Gastroesophageal sphincter (tissue), 4 donors: Measurements from ENCODE around the gene CCDC80. TPM values are rescaled to one million over a fixed set of nuclear protein-coding genes. Genes with fewer than 3 reads are reported as not detected.
A peak's percentile ranks its signal among the peaks of the same experiment; 100 is the strongest.
"Not testable (repeated sequence)": the region's sequence is repeated elsewhere in the genome, so short reads cannot be mapped to it uniquely, and the experiment has no call there.

Experiments used
- ATAC-seq: fragments of 150-250 bp; one replicate; pipeline ENCODE4 v1.9.1; 2016; ENCODE audit warnings: mild to moderate bottlenecking, moderate library complexity
- H3K27ac ChIP-seq, 4 donors: fragments of 200-600 bp; sonication (generic) in 3 of 4; 1 replicate in 3 of 4; 2 replicates in 1 of 4; pipeline ENCODE4 v1.5.1; 2016 to 2019
- H3K27me3 ChIP-seq: fragments of 200-600 bp; sonication (generic); one replicate; pipeline ENCODE4 v1.5.1; 2019
- H3K36me3 ChIP-seq, 2 donors: fragments of 200-600 bp; sonication (generic); one replicate each; pipeline ENCODE4 v1.5.1; 2019; ENCODE audit warnings: control low read depth in 1 of 2
- H3K4me1 ChIP-seq, 3 donors: fragments of 200-600 bp; sonication (generic); 1 replicate in 2 of 3; 2 replicates in 1 of 3; pipeline ENCODE4 v1.5.1; 2016 to 2019; ENCODE audit warnings: control low read depth in 2 of 3
- H3K4me3 ChIP-seq, 2 donors: fragments of 200-600 bp; sonication (generic); one replicate each; pipeline ENCODE4 v1.5.1; 2019; ENCODE audit warnings: mild to moderate bottlenecking in 1 of 2, moderate library complexity in 1 of 2
- H3K9me3 ChIP-seq, 3 donors: fragments of 200-600 bp; sonication (generic); one replicate each; pipeline ENCODE4 v1.5.1; 2017 to 2019; ENCODE audit warnings: control low read depth in 2 of 3
- EP300 ChIP-seq: sonication (generic); formaldehyde crosslinking; IDR thresholded peaks from one replicate; pipeline ENCODE4 v1.6.1; 2017; ENCODE audit warnings: antibody characterized with exemption, mild to moderate bottlenecking
- POLR2A ChIP-seq, 2 donors: fragments of 450-650 bp; IDR thresholded peaks; one replicate each; pipeline ENCODE4 v1.6.1; 2017; ENCODE audit warnings: antibody characterized with exemption in 2 of 2, mild to moderate bottlenecking in 2 of 2, moderate library complexity in 1 of 2
- POLR2AphosphoS5 ChIP-seq: sonication (generic); formaldehyde crosslinking; IDR thresholded peaks from one replicate; pipeline ENCODE4 v1.6.1; 2017; ENCODE audit warnings: antibody characterized with exemption
- WGBS, 2 donors: methylation state at CpG; one replicate each; pipeline ENCODE4 v1.1.5; 2018; ENCODE audit warnings: low coverage in 1 of 2; 5-methylcytosine and 5-hydroxymethylcytosine counted together
- total RNA-seq, 4 donors: library from RNA; depleted of rRNA; stranded (reverse); fragments of >200 nt; gene quantifications; one replicate each; pipeline ENCODE4 v1.1.0, GENCODE V29; 2016
- TF ChIP-seq, protein P1 (sequence below), 4 experiments: fragments of 200-600 bp in 2 of 4; fragments of 450-650 bp in 2 of 4; sonication (generic) in 1 of 4; IDR thresholded peaks; one replicate each; pipeline ENCODE4 v1.5.1; 2017 to 2019; ENCODE audit warnings: antibody characterized with exemption in 4 of 4, mild to moderate bottlenecking in 2 of 4, moderate library complexity in 2 of 4

The CCDC80 gene
- total RNA-seq, 4 donors from 2014 or later: 30.8 to 208 (median 138) TPM

- no peak for ATAC-seq
- TF ChIP-seq EP300: no peak
- H3K9me3 ChIP-seq: no peaks in the 10 kb centered on the region
- peaks cover 4 to 30% (median 19%) of the 10 kb centered on the region in 3 donors for H3K4me1 ChIP-seq
- H3K27ac ChIP-seq: no peak overlapping the region
- no peaks in the 10 kb centered on the region for H3K27me3 ChIP-seq
- no peak overlapping the region for H3K4me3 ChIP-seq
- peaks cover 0 to 43% of the 10 kb centered on the region in 2 donors for H3K36me3 ChIP-seq
Measured at GRCh38 chr3:112564940-112565305, 76.0 kb downstream of the CCDC80 start.

GRCh38 chr3:112564247-112564939 lies 76.5 kb downstream of the CCDC80 start:
- not testable (repeated sequence) for ATAC-seq, H3K27ac ChIP-seq, H3K27me3 ChIP-seq, H3K4me3 ChIP-seq, H3K9me3 ChIP-seq
- Histone ChIP-seq H3K36me3 (peaks cover 0 to 37% of the 10 kb centered on the region in 2 donors), H3K4me1 (peaks cover 9 to 35% (median 24%) of the 10 kb centered on the region in 3 donors)
- 65 to 82% methylated on average over 6 to 9 of the region's 15 CpGs for WGBS, 2 donors

DNA sequence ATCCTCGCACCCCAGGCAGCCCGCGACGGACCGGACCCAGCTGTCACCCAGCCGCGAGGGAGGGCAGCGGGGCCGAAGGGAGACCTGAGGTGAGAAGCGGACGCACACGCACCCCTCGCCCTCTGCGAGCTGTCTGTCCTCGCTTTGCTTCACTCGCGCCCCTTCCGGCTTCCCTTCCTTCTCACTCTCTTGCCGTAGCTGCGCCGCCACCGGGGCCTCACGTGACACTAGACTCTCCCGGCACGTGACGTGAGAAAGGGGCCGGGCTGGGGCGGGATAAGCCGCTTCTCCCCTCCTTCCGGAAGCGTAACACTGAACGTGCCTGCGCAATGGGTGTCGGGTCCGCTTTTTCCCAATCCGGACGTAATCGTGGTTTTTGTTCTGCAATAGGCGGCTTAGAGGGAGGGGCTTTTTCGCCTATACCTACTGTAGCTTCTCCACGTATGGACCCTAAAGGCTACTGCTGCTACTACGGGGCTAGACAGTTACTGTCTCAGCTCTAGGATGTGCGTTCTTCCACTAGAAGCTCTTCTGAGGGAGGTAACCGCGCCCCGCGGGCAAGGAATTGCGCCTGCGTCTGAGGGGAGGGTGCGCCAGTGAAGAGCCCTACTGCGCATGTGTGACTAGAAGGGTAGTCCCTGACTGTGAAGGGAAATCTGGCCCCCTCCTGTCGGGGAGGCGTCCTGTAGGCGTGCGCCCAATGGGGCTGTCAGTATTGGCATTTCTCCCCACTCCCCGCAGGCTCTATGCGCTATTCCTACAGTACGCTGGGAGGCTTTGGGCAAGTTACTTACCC lies 79.0 kb downstream of the CCDC80 start, which contains the start of the genes ATG3 and SLC35A5:
TSS of gene ATG3 (minus strand) at position 229 of the 796 bp plus-strand sequence. CDS start 434 bp downstream, outside the sequence.
TSS of gene SLC35A5 (plus strand) at position 312 of the 796 bp plus-strand sequence. CDS start 1,359 bp downstream, outside the sequence.
- peaks cover 9 to 47% (median 26%) of the 10 kb centered on the region in 3 donors for H3K4me1 ChIP-seq

DNA sequence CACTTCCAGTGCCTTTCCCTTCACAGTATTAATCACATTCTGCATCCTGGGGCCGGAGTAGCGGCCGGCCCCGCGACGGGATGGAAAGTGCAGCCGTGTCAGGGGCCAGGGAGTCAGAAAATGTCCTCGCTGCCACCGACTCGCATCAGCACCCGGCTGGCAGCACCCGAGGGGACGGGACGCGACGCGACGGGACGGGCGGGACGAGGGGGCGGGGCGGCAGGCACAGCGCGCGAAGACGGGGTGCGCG lies 79.5 kb downstream of the CCDC80 start:
- ATAC-seq: peak; percentile 52
- TF ChIP-seq EP300 (no peak), POLR2A (IDR thresholded peaks at IDR 0.05) (no peak), POLR2AphosphoS5 (no peak)
- TF ChIP-seq, protein P1, sequence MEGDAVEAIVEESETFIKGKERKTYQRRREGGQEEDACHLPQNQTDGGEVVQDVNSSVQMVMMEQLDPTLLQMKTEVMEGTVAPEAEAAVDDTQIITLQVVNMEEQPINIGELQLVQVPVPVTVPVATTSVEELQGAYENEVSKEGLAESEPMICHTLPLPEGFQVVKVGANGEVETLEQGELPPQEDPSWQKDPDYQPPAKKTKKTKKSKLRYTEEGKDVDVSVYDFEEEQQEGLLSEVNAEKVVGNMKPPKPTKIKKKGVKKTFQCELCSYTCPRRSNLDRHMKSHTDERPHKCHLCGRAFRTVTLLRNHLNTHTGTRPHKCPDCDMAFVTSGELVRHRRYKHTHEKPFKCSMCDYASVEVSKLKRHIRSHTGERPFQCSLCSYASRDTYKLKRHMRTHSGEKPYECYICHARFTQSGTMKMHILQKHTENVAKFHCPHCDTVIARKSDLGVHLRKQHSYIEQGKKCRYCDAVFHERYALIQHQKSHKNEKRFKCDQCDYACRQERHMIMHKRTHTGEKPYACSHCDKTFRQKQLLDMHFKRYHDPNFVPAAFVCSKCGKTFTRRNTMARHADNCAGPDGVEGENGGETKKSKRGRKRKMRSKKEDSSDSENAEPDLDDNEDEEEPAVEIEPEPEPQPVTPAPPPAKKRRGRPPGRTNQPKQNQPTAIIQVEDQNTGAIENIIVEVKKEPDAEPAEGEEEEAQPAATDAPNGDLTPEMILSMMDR (IDR thresholded peaks at IDR 0.05): no peak
- Histone ChIP-seq H3K4me1 (peaks cover 9 to 47% (median 26%) of the 10 kb centered on the region in 3 donors), H3K27ac (peak overlapping the region; percentile 93 to 99 (median 94)), H3K9me3 (no peaks in the 10 kb centered on the region), H3K27me3 (no peaks in the 10 kb centered on the region), H3K36me3 (peaks cover 0 to 24% of the 10 kb centered on the region in 2 donors), H3K4me3 (peak overlapping the region; percentile 68 to 82)
- 0% methylated on average over 4 of the region's 29 CpGs; no CpG with 5 or more reads in 1 of the 2 donors for WGBS, 2 donors

More for the DNA sequence above, 79.0 kb downstream of the CCDC80 start, which contains the start of the genes ATG3 and SLC35A5:
- H3K27ac ChIP-seq: peak within 1 kb of the TSS; percentile 93 to 99 (median 94)
- no peaks in the 10 kb centered on the region for H3K27me3 ChIP-seq
- WGBS, 2 donors: 0% methylated on average over 17 of the region's 58 CpGs; no CpG with 5 or more reads in 1 of the 2 donors
- H3K9me3 ChIP-seq: no peaks in the 10 kb centered on the region
- TF ChIP-seq, protein P1 (IDR thresholded peaks at IDR 0.05): peak in 3 of 4 experiments; percentile 13 to 32 (median 24)
- TF ChIP-seq POLR2AphosphoS5 (peak; percentile 94), EP300 (no peak), POLR2A (IDR thresholded peaks at IDR 0.05) (peak; percentile 69 to 83)
- peak; percentile 96 for ATAC-seq
- peaks cover 0 to 26% of the 10 kb centered on the region in 2 donors for H3K36me3 ChIP-seq
- H3K4me3 ChIP-seq: peak within 1 kb of the TSS; percentile 68 to 82

DNA sequence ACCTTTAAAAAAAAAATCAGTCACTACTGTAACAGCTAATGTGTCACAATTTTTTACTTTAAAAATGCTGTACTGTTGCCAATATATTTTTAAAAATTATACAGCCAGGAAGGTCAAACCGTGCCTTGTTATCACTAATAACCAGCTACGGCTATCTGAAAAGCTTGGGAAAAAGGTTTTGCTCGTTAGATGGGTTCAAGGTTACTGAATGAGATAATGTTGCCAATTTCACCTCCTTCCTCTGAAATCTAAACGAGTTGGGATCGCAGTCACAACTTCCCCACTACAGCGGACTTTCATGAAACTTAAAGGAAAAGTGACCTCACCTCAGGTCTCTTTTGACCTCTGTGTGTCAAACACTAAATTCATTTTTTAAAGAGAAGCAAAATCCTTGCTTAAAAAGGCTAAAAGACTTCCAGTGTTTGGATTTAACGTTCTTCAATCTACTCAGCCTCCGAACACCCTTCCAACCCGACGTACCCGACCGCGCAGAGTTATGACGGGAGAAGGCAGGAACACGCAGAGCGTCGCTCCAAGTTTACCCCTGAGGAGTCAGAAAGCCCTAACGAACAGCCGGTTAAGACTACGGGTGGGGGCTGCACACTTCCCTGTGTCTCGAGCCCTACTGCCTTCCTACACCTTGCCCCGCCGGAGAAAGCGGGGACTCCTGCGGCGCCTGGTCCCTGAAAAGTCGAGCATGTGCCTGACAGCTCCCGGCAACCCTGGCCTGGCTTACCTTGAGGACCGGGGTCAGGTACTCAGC lies 80.0 kb downstream of the CCDC80 start:
- Histone ChIP-seq H3K36me3 (peaks cover 0 to 21% of the 10 kb centered on the region in 2 donors), H3K4me3 (peak overlapping the region; percentile 68 to 82), H3K9me3 (no peaks in the 10 kb centered on the region), H3K27me3 (no peaks in the 10 kb centered on the region), H3K4me1 (peaks cover 9 to 47% (median 26%) of the 10 kb centered on the region in 3 donors), H3K27ac (peak overlapping the region; percentile 93 to 99 (median 94))
- ATAC-seq: peak; percentile 34
- TF ChIP-seq POLR2AphosphoS5: peak; percentile 11
- TF ChIP-seq, protein P1 (IDR thresholded peaks at IDR 0.05): no peak
- WGBS, 2 donors: 0% methylated on average over 6 of the region's 29 CpGs
